GM10248 (cell line): Measurements from ENCODE around the gene HTRA3.

Experiments
- CTCF ChIA-PET: fragments of 300-600 bp; sonication (Branson Sonifier 250); formaldehyde crosslinking; extraction: SDS; loops from one replicate; lab custom pipeline; 2021; ENCODE audit warnings: antibody characterized with exemption; lab: Yijun Ruan, JAX
- POLR2A ChIA-PET: fragments of 350-650 bp; sonication (Branson Sonifier 250); formaldehyde crosslinking; extraction: SDS; loops from one replicate; lab custom pipeline; 2020; ENCODE audit warnings: antibody characterized with exemption; lab: Yijun Ruan, JAX
- DNase-seq: peaks from one replicate; pipeline ENCODE4 v3.0.0; 2012; ENCODE audit errors: extremely low spot score
- TF ChIP-seq, protein P1 (sequence below): IDR thresholded peaks from 2 replicates; pipeline ENCODE4 v1.5.1; 2012; ENCODE audit warnings: mild to moderate bottlenecking, low read depth; ENCODE audit errors: extremely low read depth, missing control alignments, control extremely low read depth

HTRA3 gene

GRCh38 chr4:8341691-8342090 lies 72.1 kb downstream of the HTRA3 start:
- CTCF ChIA-PET, result no interaction called here
- POLR2A ChIA-PET, result no interaction called here
- TF ChIP-seq, protein P1, sequence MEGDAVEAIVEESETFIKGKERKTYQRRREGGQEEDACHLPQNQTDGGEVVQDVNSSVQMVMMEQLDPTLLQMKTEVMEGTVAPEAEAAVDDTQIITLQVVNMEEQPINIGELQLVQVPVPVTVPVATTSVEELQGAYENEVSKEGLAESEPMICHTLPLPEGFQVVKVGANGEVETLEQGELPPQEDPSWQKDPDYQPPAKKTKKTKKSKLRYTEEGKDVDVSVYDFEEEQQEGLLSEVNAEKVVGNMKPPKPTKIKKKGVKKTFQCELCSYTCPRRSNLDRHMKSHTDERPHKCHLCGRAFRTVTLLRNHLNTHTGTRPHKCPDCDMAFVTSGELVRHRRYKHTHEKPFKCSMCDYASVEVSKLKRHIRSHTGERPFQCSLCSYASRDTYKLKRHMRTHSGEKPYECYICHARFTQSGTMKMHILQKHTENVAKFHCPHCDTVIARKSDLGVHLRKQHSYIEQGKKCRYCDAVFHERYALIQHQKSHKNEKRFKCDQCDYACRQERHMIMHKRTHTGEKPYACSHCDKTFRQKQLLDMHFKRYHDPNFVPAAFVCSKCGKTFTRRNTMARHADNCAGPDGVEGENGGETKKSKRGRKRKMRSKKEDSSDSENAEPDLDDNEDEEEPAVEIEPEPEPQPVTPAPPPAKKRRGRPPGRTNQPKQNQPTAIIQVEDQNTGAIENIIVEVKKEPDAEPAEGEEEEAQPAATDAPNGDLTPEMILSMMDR, result no peak
- no peak for DNase-seq

GRCh38 chr4:8342651-8343261 lies 73.2 kb downstream of the HTRA3 start:
- CTCF ChIA-PET, result no interaction called here
- POLR2A ChIA-PET, result no interaction called here
- TF ChIP-seq, protein P1, result no peak
- DNase-seq, result no peak

GRCh38 chr4:8343262-8343966 lies 73.9 kb downstream of the HTRA3 start:
- POLR2A ChIA-PET, result no interaction called here
- TF ChIP-seq, protein P1, result no peak
- no peak for DNase-seq
- CTCF ChIA-PET, result interaction anchor here (1.4 kb wide), 1 partner anchor 13 kb away, joined by 4 read pairs; no protein-coding TSS in a partner anchor

DNA sequence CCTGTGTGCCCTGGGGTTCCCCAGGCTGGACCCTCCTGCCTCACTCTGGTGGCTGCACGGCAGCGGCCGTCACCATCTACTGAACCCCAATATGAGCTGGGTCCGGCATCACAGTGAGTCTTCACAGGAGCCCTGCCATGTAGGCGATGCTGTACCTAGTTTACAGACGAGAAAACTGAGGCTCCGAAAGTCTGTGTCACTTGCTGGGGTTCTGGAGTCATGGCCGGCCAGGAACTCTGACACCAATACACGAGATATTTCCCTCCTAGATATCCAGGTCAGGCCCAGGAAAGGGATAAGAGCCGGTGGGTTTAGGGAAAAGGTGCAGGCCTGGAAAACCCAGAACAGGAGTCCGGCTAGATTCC lies 74.4 kb downstream of the HTRA3 start:
- POLR2A ChIA-PET, result no interaction called here
- CTCF ChIA-PET, result interaction anchor here (1.4 kb wide), 1 partner anchor 13 kb away, joined by 4 read pairs; no protein-coding TSS in a partner anchor
- DNase-seq, result no peak
- TF ChIP-seq, protein P1, result no peak

GRCh38 chr4:8344377-8344776 lies 74.8 kb downstream of the HTRA3 start:
- no peak for DNase-seq
- ChIA-PET CTCF (interaction anchor here (1.4 kb wide), 1 partner anchor 14 kb away, joined by 4 read pairs; no protein-coding TSS in a partner anchor), POLR2A (no interaction called here)
- TF ChIP-seq, protein P1, result no peak

- POLR2A ChIA-PET, result no interaction called here
- CTCF ChIA-PET, result no interaction called here
- TF ChIP-seq, protein P1, result no peak
- DNase-seq, result no peak
Observed at GRCh38 chr4:8345053-8345945, 75.7 kb downstream of the HTRA3 start.
